DND-41 (cell line): Measurements from ENCODE around the gene CASP2.

Source experiments
- ATAC-seq: fragments of 200-7000 bp; cut with Tn5 transposase; 3 replicates; pipeline ENCODE4 v1.9.1; 2021; ENCODE audit warnings: low read depth; ENCODE audit not compliant: insufficient read depth
- DNase-seq: peaks from one replicate; pipeline ENCODE4 v3.0.0-alpha.2; 2020
- H2AFZ ChIP-seq: 2 replicates; pipeline ENCODE4 v1.6.0; 2012; ENCODE audit warnings: low read depth, low read length
- H3K27ac ChIP-seq: 2 replicates; pipeline ENCODE4 v1.5.1; 2012; ENCODE audit warnings: low read length, inconsistent platforms
- H3K27me3 ChIP-seq: fragments of 200-600 bp; sonication (generic); 2 replicates; pipeline ENCODE4 v1.6.0; 2012; ENCODE audit warnings: low read length, mild to moderate bottlenecking, inconsistent platforms; ENCODE audit not compliant: insufficient read depth, poor library complexity
- H3K36me3 ChIP-seq: 2 replicates; pipeline ENCODE4 v1.5.1; 2012; ENCODE audit warnings: low read length, inconsistent platforms; ENCODE audit not compliant: insufficient read depth
- H3K4me1 ChIP-seq: 2 replicates; pipeline ENCODE4 v1.5.1; 2012; ENCODE audit warnings: mild to moderate bottlenecking, low read length; ENCODE audit not compliant: insufficient read depth
- H3K4me2 ChIP-seq: 2 replicates; pipeline ENCODE4 v1.6.0; 2012; ENCODE audit warnings: mild to moderate bottlenecking, moderate library complexity, low read length, inconsistent platforms; ENCODE audit not compliant: insufficient read depth
- H3K4me3 ChIP-seq, 2 experiments: fragments of 200-600 bp in 1 of 2; shearing (Covaris generic) in 1 of 2; 2 replicates each; pipeline ENCODE4 v1.5.1; 2012 to 2016; ENCODE audit warnings: inconsistent platforms in 2 of 2, low read length in 2 of 2, mild to moderate bottlenecking in 2 of 2, low read depth in 1 of 2, moderate library complexity in 1 of 2
- H3K79me2 ChIP-seq: 2 replicates; pipeline ENCODE4 v1.6.0; 2012; ENCODE audit warnings: low read length, inconsistent platforms; ENCODE audit not compliant: insufficient read depth
- H3K9ac ChIP-seq: 2 replicates; pipeline ENCODE4 v1.6.0; 2012; ENCODE audit warnings: low read depth, mild to moderate bottlenecking, inconsistent platforms, low read length, moderate library complexity
- H3K9me3 ChIP-seq: 2 replicates; pipeline ENCODE4 v1.5.1; 2012; ENCODE audit warnings: low read length, moderate library complexity, mild to moderate bottlenecking, inconsistent platforms; ENCODE audit not compliant: insufficient read depth, severe bottlenecking
- H4K20me1 ChIP-seq: 2 replicates; pipeline ENCODE4 v1.6.0; 2012; ENCODE audit warnings: low read length; ENCODE audit not compliant: insufficient read depth
- CTCF ChIP-seq: IDR thresholded peaks from 2 replicates; pipeline ENCODE4 v1.5.1; 2012; ENCODE audit warnings: borderline replicate concordance, low read length, moderate library complexity, mild to moderate bottlenecking; ENCODE audit not compliant: poor library complexity, severe bottlenecking; ENCODE audit errors: extremely low read depth
- EZH2 ChIP-seq: IDR thresholded peaks from 3 replicates; pipeline ENCODE4 v1.6.1; 2012; ENCODE audit warnings: borderline replicate concordance, low read depth, mild to moderate bottlenecking, moderate library complexity, low read length, inconsistent platforms; ENCODE audit not compliant: severe bottlenecking

The CASP2 gene

GRCh38 chr7:143323653-143324052 lies 35.5 kb downstream of the CASP2 start:
- no peak for ATAC-seq
- DNase-seq = no peak
- TF ChIP-seq CTCF (no peak), EZH2 (no peak)
- no peak overlapping the region for H2AFZ ChIP-seq
- H3K4me2 ChIP-seq = no peak overlapping the region
- no peaks in the 10 kb centered on the region for H3K4me1 ChIP-seq
- H3K9me3 ChIP-seq = no peaks in the 10 kb centered on the region
- no peaks in the 10 kb centered on the region for H3K36me3 ChIP-seq
- H4K20me1 ChIP-seq = no peaks in the 10 kb centered on the region
- H3K27ac ChIP-seq = no peak overlapping the region
- H3K9ac ChIP-seq = no peak overlapping the region
- no peaks in the 10 kb centered on the region for H3K79me2 ChIP-seq
- H3K4me3 ChIP-seq = no peak overlapping the region
- no peaks in the 10 kb centered on the region for H3K27me3 ChIP-seq

GRCh38 chr7:143325240-143325639 lies 37.1 kb downstream of the CASP2 start:
- H3K27ac ChIP-seq = no peak overlapping the region
- no peaks in the 10 kb centered on the region for H4K20me1 ChIP-seq
- H3K27me3 ChIP-seq = no peaks in the 10 kb centered on the region
- H3K9me3 ChIP-seq = no peaks in the 10 kb centered on the region
- no peak for DNase-seq
- no peaks in the 10 kb centered on the region for H3K36me3 ChIP-seq
- H3K79me2 ChIP-seq = no peaks in the 10 kb centered on the region
- no peak overlapping the region for H3K4me2 ChIP-seq
- no peaks in the 10 kb centered on the region for H3K4me1 ChIP-seq
- H3K9ac ChIP-seq = no peak overlapping the region
- no peak for ATAC-seq
- H2AFZ ChIP-seq = no peak overlapping the region
- TF ChIP-seq CTCF = no peak
- no peak for TF ChIP-seq EZH2
- H3K4me3 ChIP-seq = no peak overlapping the region

GRCh38 chr7:143327903-143328302 lies 39.8 kb downstream of the CASP2 start:
- no peaks in the 10 kb centered on the region for H3K4me1 ChIP-seq
- no peaks in the 10 kb centered on the region for H3K79me2 ChIP-seq
- no peaks in the 10 kb centered on the region for H4K20me1 ChIP-seq
- no peaks in the 10 kb centered on the region for H3K27me3 ChIP-seq
- ATAC-seq (no peak), DNase-seq (no peak)
- no peak overlapping the region for H3K4me3 ChIP-seq
- no peak overlapping the region for H3K27ac ChIP-seq
- no peak for TF ChIP-seq EZH2
- no peak for TF ChIP-seq CTCF
- no peak overlapping the region for H3K4me2 ChIP-seq
- H3K9me3 ChIP-seq = no peaks in the 10 kb centered on the region
- no peak overlapping the region for H2AFZ ChIP-seq
- no peaks in the 10 kb centered on the region for H3K36me3 ChIP-seq
- H3K9ac ChIP-seq = no peak overlapping the region

GRCh38 chr7:143329471-143330170 lies 41.5 kb downstream of the CASP2 start:
- no peak overlapping the region for H3K4me3 ChIP-seq
- H3K9me3 ChIP-seq = no peaks in the 10 kb centered on the region
- H3K9ac ChIP-seq = no peak overlapping the region
- H2AFZ ChIP-seq = no peak overlapping the region
- H3K27ac ChIP-seq = no peak overlapping the region
- TF ChIP-seq CTCF (peak; percentile 15), EZH2 (no peak)
- H3K4me2 ChIP-seq = no peak overlapping the region
- no peaks in the 10 kb centered on the region for H4K20me1 ChIP-seq
- H3K36me3 ChIP-seq = no peaks in the 10 kb centered on the region
- ATAC-seq (no peak), DNase-seq (no peak)
- H3K79me2 ChIP-seq = no peaks in the 10 kb centered on the region
- H3K4me1 ChIP-seq = no peaks in the 10 kb centered on the region
- no peaks in the 10 kb centered on the region for H3K27me3 ChIP-seq
